Immature natural killer cell (primary cell): ENCODE results near the gene CAMK2A. TPM values are rescaled to one million over a fixed set of nuclear protein-coding genes. Genes with fewer than 3 reads are reported as not detected.
"Not testable (repeated sequence)": the region's sequence is repeated elsewhere in the genome, so short reads cannot be mapped to it uniquely, and the experiment has no call there.

Source experiments
- DNase-seq, 3 donors: peaks; one replicate each; pipeline ENCODE4 v3.0.0; 2022; ENCODE audit warnings: mixed read lengths in 1 of 3
- H3K27ac Mint-ChIP-seq, 6 donors: one replicate each; pipeline ENCODE4 v1.8.0; 2020; ENCODE audit warnings: mixed read lengths in 6 of 6, mild to moderate bottlenecking in 5 of 6, inconsistent platforms in 4 of 6, moderate library complexity in 3 of 6
- H3K27me3 Mint-ChIP-seq, 3 donors: one replicate each; pipeline ENCODE4 v1.8.0; 2020 to 2021; ENCODE audit warnings: low read depth in 3 of 3, mild to moderate bottlenecking in 3 of 3, mixed read lengths in 3 of 3, moderate library complexity in 3 of 3, inconsistent platforms in 1 of 3
- H3K36me3 Mint-ChIP-seq, 3 donors: one replicate each; pipeline ENCODE4 v1.8.0; 2020; ENCODE audit warnings: mixed read lengths in 3 of 3, inconsistent platforms in 2 of 3, mild to moderate bottlenecking in 2 of 3
- H3K4me1 Mint-ChIP-seq, 2 donors: one replicate each; pipeline ENCODE4 v1.8.0; 2020; ENCODE audit warnings: inconsistent platforms in 2 of 2, mild to moderate bottlenecking in 2 of 2, mixed read lengths in 2 of 2, moderate library complexity in 1 of 2
- H3K4me3 Mint-ChIP-seq, 5 donors: one replicate each; pipeline ENCODE4 v1.8.0; 2020; ENCODE audit warnings: mild to moderate bottlenecking in 5 of 5, mixed read lengths in 5 of 5, inconsistent platforms in 3 of 5, moderate library complexity in 3 of 5
- H3K9me3 Mint-ChIP-seq, 6 donors: one replicate each; pipeline ENCODE4 v1.8.0; 2020; ENCODE audit warnings: mild to moderate bottlenecking in 6 of 6, mixed read lengths in 6 of 6, inconsistent platforms in 4 of 6, moderate library complexity in 3 of 6
- polyA plus RNA-seq, 3 donors: library from polyadenylated mRNA; unstranded; fragments of 300-500 nt; fragmentation: Illumina TruSeq; gene quantifications; one replicate each; pipeline ENCODE4 v1.2.3, GENCODE V29; 2021

CAMK2A gene
- polyA plus RNA-seq, 3 donors from 2014 or later = not detected

DNA sequence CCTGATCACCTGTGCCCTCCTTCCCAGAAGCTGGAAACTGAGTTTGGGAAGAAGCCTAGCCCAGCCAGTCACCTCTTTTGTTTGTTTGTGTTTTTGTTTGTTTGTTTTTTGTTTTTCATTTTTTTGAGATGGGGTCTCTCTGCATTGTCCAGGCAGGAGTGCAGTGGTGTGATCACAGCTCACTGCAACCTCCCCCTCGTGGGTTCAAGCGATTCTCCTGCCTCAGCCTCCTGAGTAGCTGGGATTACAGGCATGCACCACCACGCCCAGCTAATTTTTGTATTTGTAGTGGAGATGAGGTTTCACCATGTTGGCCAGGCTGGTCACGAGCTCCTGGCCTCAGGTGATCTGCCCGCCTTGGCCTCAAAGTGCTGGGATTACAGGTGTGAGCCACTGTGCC, 55.9 kb downstream of the CAMK2A start:
- not testable (repeated sequence) for H3K9me3 Mint-ChIP-seq, H3K27me3 Mint-ChIP-seq, H3K4me3 Mint-ChIP-seq, H3K27ac Mint-ChIP-seq, H3K4me1 Mint-ChIP-seq, DNase-seq, H3K36me3 Mint-ChIP-seq

DNA sequence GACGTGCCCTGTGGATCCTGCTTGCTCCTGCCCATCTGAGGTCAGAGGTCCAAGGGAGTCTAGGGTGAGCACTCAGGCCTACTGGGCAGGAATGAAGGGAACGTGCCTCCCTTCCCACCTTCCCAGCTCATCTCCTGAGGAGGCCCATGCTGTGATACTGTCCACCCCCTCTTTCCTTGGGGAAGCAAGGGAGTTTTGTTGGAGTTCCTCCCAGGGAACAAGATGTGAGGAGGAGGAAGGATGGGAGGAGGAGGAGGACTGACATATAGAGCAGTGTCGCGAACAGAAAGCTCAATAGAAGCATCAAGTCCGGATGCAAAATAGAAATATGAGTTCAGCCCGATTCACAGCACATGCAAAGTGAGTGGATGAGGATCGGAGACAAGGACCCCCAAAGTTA, 58.7 kb downstream of the CAMK2A start:
- Mint-ChIP-seq H3K36me3 (no peaks in the 10 kb centered on the region), H3K27ac (no peak overlapping the region), H3K4me3 (no peak overlapping the region), H3K9me3 (no peaks in the 10 kb centered on the region), H3K27me3 (peaks cover 0 to 5% (median 0%) of the 10 kb centered on the region in 3 donors), H3K4me1 (no peaks in the 10 kb centered on the region)
- DNase-seq = no peak

DNA sequence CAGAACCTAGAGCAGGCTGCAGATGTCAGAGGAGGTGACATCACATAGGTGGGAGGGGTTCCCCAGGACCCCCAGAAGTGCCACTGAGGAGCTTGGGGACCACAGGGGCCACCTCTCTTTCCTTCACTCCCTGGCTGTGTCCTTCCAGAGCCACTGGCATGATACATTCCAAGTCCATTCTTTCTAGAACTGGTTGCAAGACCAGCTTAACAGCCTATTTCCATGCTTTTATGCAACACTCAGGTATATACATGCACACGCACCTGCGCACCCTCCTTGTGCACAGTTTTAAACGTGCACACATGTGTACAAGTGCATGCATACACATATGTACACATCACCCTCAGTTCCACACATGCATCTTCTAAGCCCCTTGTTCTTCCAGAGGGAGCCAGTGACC, 60.0 kb downstream of the CAMK2A start:
- Mint-ChIP-seq H3K9me3 (no peaks in the 10 kb centered on the region), H3K27ac (no peak overlapping the region), H3K4me3 (no peak overlapping the region), H3K27me3 (peaks cover 0 to 5% (median 0%) of the 10 kb centered on the region in 3 donors), H3K36me3 (no peaks in the 10 kb centered on the region), H3K4me1 (no peaks in the 10 kb centered on the region)
- no peak for DNase-seq

DNA sequence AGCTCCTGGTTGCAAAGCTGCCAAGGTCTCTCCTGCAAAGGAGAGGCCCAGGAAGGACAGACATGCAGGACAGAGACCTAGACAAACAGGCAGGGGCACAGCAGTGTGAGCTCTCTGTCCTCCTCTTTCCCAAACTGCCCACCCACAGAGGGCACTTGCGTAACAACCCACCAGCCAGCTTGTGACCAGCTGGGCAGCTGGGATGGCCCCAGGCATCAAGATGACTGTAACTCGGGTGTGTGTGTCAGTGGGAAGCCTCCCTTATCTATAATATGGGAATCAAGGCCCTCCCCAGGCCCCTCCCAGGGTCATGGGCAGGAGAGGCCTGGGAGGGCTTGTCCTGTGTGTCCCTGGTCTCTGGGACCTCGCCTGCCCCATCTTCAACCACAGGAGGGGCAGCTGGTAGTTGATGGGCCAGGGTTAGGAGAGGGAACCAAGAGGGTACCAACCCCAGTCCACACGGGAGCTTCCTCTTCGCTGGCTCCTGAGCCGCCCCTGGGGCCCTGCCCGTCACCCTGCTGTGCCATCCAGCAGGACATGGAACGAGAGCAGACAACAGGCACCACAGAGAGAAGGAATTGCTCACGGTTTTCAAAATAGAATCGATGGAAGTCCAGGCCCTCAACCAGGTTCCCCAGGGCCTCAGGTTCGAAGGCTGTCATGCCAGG, 61.8 kb downstream of the CAMK2A start:
- no peak overlapping the region for H3K4me3 Mint-ChIP-seq
- DNase-seq = no peak
- H3K27ac Mint-ChIP-seq = no peak overlapping the region
- H3K27me3 Mint-ChIP-seq = peaks cover 0 to 2% (median 0%) of the 10 kb centered on the region in 3 donors
- no peaks in the 10 kb centered on the region for H3K36me3 Mint-ChIP-seq
- H3K4me1 Mint-ChIP-seq = no peaks in the 10 kb centered on the region
- no peaks in the 10 kb centered on the region for H3K9me3 Mint-ChIP-seq

DNA sequence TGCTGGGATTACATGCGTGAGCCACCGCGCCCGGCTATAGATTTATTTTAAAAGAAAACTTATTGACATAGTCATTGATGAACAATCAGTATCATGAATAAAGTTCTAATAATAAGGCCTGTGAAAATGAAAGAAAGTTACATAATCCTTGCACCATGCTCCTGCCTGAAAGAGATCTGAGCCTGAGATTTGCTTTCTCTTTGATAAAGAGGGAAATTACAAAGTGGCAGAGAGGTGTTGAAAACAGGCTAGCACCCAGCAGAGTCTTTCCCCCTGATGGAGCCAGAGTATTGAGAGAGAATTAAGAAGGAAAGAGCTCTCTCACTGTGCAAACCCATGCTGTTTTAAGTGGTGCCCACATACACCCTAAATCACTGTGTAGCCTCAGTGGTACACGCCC, 62.5 kb downstream of the CAMK2A start:
- Mint-ChIP-seq H3K4me3 (no peak overlapping the region), H3K27ac (no peak overlapping the region), H3K36me3 (no peaks in the 10 kb centered on the region), H3K9me3 (no peaks in the 10 kb centered on the region), H3K27me3 (peaks cover 0 to 2% (median 0%) of the 10 kb centered on the region in 3 donors), H3K4me1 (no peaks in the 10 kb centered on the region)
- no peak for DNase-seq

DNA sequence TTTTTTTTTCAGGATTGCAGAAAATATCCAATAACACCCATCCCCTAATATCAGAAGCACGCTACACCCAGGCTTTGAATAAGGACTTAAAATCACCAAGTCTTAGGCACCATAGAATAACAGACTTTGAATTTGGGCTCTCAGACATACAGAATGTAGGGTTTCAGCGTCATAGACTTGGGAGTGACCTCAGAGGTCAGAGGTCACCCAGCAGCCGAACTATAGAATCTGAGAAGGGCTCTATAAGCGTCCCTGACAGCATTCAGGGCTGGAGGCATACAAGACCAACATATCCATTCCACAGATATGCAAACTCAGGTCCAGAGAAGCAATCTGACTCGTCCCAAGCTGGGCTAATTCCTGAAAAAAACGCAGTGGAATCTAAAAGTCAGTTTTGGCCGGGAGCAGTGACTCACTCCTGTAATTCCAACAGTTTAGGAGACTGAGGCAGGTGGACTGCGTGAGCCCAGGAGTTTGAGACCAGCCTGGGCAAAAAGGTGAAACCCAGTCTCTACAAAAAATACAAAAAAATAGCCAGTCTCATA, 65.0 kb downstream of the CAMK2A start:
- Mint-ChIP-seq H3K4me3 (no peak overlapping the region), H3K27ac (no peak overlapping the region), H3K27me3 (no peaks in the 10 kb centered on the region), H3K9me3 (no peaks in the 10 kb centered on the region), H3K36me3 (no peaks in the 10 kb centered on the region), H3K4me1 (no peaks in the 10 kb centered on the region)
- no peak for DNase-seq

DNA sequence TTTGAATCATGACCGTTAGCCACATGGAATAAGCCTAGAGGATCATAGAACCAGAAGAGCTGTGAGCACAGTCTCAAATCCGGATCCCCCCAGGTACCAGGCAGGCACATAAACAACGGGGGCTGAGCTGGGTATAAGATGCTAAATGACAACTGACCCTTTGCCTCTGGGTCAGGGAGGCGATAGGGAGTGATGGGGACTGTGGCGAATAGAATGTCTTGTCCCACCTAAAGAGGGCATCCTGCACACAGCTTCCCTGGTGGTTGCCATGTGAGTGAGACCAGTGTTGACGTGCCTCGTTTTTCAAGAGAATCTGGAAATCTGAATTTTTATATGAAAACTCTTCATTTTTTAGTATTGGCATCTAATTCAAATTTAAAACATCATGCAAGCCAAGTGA, 66.1 kb downstream of the CAMK2A start:
- no peak overlapping the region for H3K4me3 Mint-ChIP-seq
- no peaks in the 10 kb centered on the region for H3K9me3 Mint-ChIP-seq
- no peaks in the 10 kb centered on the region for H3K4me1 Mint-ChIP-seq
- H3K27ac Mint-ChIP-seq = no peak overlapping the region
- DNase-seq = no peak
- H3K36me3 Mint-ChIP-seq = no peaks in the 10 kb centered on the region
- H3K27me3 Mint-ChIP-seq = no peaks in the 10 kb centered on the region

DNA sequence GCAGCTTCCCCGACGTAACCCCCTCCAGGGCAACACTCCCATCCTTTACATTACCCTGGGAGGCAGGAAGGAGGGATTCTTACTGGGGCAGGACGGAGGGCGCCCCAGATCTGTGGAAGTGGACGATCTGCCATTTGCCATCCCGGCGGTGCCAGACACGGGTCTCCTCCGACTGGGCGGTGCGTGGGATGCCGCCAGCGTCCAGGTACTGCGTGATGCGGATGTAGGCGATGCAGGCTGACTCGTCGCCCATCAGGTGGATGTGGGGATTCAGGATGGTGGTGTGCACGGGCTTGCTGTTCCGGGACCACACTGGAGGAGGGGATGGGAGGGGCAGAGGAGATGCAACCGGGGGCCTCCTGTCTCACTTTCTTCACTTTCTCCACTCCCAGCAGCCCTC, 66.7 kb downstream of the CAMK2A start:
- H3K27ac Mint-ChIP-seq = no peak overlapping the region
- no peaks in the 10 kb centered on the region for H3K27me3 Mint-ChIP-seq
- no peaks in the 10 kb centered on the region for H3K36me3 Mint-ChIP-seq
- DNase-seq = no peak
- H3K4me1 Mint-ChIP-seq = no peaks in the 10 kb centered on the region
- no peak overlapping the region for H3K4me3 Mint-ChIP-seq
- H3K9me3 Mint-ChIP-seq = no peaks in the 10 kb centered on the region

DNA sequence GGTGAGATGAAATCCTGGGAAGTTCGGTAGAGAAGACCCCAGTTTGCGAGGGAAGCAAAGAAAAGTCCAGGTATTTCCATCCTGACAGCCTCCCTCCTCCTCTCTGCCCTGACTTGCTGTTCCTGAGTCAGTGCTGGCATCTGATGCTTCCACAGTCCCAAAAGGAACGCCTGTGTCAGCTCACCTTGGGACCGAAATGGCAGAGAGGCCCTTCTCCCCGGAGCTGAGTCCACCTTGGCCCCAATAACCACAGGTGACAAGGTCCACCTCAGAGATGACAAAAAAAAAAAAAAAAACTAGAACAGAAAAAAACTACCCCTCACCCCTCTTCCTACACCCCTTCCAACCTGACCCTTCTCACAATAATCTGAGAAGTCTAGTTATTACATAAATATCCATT, 68.1 kb downstream of the CAMK2A start:
- no peak for DNase-seq
- Mint-ChIP-seq H3K27me3 (peaks cover 0 to 2% (median 0%) of the 10 kb centered on the region in 3 donors), H3K4me3 (no peak overlapping the region), H3K36me3 (no peaks in the 10 kb centered on the region), H3K27ac (no peak overlapping the region), H3K4me1 (no peaks in the 10 kb centered on the region), H3K9me3 (no peaks in the 10 kb centered on the region)

DNA sequence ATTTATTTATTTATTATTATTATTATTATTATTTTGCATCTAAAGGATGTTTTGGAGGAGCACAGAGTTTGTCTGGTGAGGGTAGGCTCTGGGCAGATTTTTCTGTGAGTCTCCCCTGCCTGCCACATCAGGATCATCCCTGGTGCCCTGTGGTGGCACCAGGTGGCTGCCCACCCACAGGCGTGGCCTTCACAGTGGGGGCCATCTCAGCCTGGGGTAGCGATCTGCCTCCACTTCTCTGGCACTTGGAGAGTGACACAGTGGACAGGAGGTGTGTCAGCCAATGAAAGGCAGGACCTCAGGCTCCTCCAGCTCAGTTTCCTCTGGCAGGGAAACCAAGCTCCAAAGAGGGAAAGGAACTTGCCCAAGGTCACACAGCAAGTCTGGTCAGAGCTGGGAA, 69.7 kb downstream of the CAMK2A start:
- no peak for DNase-seq
- Mint-ChIP-seq H3K4me3 (no peak overlapping the region), H3K4me1 (no peaks in the 10 kb centered on the region), H3K36me3 (no peaks in the 10 kb centered on the region), H3K27ac (no peak overlapping the region), H3K27me3 (peaks cover 0 to 4% (median 1%) of the 10 kb centered on the region in 3 donors), H3K9me3 (no peaks in the 10 kb centered on the region)

DNA sequence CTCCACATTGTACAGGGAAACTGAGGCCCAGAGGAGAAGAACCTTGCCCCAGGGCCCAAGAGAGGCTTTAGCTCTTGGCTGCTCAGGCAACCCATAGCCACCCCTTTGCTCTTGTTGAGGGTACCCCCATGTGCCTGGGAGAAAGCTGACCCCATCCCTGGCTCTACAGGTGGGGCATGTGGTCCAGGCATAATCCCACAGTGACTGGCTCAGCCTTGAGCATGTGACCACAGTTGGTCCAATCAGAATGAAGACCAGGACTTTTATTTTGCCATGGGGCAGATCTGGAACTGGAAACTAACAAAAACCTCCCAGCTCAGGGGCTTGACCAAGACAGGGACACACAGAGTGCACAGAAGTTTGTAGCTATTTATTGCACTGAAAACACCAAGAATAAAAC, 70.4 kb downstream of the CAMK2A start:
- Mint-ChIP-seq H3K9me3 (no peaks in the 10 kb centered on the region), H3K4me1 (no peaks in the 10 kb centered on the region), H3K36me3 (no peaks in the 10 kb centered on the region), H3K27me3 (peaks cover 0 to 4% (median 1%) of the 10 kb centered on the region in 3 donors), H3K4me3 (no peak overlapping the region), H3K27ac (no peak overlapping the region)
- no peak for DNase-seq

DNA sequence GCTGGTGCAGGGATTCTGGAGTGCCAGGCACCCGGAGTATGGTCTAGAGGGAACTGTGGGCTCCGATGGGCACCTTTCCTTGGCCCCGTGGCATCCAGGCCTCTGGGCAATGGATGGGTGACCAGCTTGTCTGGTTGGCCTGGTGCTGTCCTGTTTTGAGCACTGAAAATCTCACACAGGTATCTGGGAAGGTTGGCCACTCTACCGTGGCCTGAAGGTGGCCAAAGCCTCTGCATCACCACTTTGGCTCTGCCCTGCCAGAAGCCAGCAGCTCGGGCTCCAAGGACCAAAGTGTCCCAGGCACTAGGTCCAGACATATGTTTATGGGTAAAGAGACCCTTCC, 70.9 kb downstream of the CAMK2A start:
- Mint-ChIP-seq H3K4me1 (no peaks in the 10 kb centered on the region), H3K27ac (no peak overlapping the region), H3K27me3 (peaks cover under 1 to 4% (median 1%) of the 10 kb centered on the region in 3 donors), H3K36me3 (no peaks in the 10 kb centered on the region), H3K4me3 (no peak overlapping the region), H3K9me3 (no peaks in the 10 kb centered on the region)
- no peak for DNase-seq

DNA sequence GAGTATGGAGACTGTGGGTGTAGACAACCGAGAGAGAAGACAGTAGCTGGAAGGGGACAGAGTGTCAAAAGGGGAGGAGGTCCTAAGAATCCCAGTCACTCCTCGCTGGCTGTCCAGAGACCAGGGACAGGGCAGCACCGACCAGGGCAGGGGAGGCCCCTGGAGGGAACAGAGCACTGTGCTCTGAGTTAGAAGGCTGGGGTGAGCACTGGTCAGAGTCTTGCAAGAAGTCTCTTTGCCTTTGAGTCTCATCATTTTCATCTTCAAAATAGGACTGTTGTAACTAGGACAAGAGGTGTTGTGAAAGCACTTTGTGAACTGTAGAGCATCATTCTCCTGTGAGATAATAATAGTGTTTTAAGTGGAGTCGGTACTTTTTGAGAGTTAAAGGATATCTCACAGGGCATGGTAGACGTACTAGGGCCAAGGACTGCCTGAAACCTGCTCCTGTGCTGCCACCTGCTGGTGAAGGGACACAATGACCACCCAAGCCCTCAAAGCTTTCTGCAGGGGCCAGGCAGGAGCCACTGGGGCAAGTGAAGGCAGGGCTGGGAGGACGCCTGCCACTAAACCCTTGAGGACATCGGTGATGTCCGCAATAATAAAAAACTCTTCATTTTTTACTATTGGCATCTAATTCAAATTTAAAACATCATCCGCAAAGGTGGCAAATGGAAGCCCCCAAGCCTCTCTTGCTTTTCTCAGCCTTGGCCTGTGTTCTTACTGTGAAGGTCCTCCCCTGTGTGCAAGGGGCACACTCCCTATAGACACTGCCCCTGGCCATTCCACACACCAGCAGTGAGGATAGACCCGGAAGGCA, 71.5 kb downstream of the CAMK2A start:
- Mint-ChIP-seq H3K9me3 (no peaks in the 10 kb centered on the region), H3K27ac (no peak overlapping the region), H3K36me3 (no peaks in the 10 kb centered on the region), H3K4me3 (no peak overlapping the region), H3K4me1 (no peaks in the 10 kb centered on the region), H3K27me3 (peaks cover 1 to 4% (median 2%) of the 10 kb centered on the region in 3 donors)
- peak; percentile 75 to 84 (median 80) for DNase-seq

DNA sequence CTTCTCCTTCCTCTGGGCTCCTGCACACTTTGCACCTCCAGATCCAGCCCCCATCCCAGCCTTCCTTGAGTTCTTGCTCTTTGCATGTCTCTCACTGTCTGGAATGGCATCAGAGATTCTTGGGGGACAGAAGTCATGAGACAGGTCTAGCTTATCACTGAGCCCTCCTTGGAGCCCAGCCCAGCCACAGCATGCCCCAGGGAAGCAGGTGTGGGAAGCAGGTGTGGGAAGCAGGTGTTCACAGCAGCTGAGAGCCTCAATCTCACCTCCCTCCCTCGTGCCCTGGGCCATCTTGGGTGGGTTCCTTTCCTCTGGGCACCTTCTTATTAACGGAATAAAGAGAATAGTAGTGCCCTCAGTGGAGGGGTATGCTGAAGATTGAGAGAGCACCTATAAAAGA, 72.5 kb downstream of the CAMK2A start:
- H3K9me3 Mint-ChIP-seq = no peaks in the 10 kb centered on the region
- peaks cover 1 to 4% (median 2%) of the 10 kb centered on the region in 3 donors for H3K27me3 Mint-ChIP-seq
- DNase-seq = no peak
- no peaks in the 10 kb centered on the region for H3K36me3 Mint-ChIP-seq
- H3K4me3 Mint-ChIP-seq = no peak overlapping the region
- H3K27ac Mint-ChIP-seq = no peak overlapping the region
- H3K4me1 Mint-ChIP-seq = no peaks in the 10 kb centered on the region
